NB4 (cell line): ENCODE measurements around the gene TBC1D22A.

Experiments used
- MYC ChIP-seq: IDR thresholded peaks from 2 replicates; pipeline ENCODE4 v1.6.1; 2011; ENCODE audit warnings: low read depth, low read length
- TF ChIP-seq, protein P1 (sequence below): IDR thresholded peaks from one replicate; pipeline ENCODE4 v1.5.1; 2012; ENCODE audit warnings: low read depth, low read length
- TF ChIP-seq, protein P2 (sequence below): IDR thresholded peaks from 2 replicates; pipeline ENCODE4 v1.6.1; 2011; ENCODE audit warnings: low read depth, low read length

DNA sequence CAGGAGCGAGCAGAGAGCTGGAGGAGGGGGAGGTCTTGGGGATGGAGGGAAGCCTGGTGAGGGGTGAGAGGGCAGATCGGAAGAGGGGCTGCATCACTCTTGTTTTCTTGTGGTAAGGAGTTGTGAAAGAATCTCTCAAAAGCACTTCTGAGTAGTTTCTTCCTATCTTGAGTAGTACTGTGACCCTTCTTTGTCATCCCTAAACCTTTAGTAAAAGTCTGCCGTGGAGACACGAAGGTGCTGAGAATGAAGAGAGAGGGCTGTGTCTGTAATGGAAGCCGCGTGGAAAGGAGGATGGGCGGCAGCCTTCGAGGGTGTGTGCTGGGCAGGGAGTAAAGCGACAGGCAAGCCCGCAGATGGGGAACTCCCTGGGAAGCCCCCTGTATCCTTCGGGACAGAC, 237.8 kb downstream of the TBC1D22A start:
- TF ChIP-seq, protein P1, sequence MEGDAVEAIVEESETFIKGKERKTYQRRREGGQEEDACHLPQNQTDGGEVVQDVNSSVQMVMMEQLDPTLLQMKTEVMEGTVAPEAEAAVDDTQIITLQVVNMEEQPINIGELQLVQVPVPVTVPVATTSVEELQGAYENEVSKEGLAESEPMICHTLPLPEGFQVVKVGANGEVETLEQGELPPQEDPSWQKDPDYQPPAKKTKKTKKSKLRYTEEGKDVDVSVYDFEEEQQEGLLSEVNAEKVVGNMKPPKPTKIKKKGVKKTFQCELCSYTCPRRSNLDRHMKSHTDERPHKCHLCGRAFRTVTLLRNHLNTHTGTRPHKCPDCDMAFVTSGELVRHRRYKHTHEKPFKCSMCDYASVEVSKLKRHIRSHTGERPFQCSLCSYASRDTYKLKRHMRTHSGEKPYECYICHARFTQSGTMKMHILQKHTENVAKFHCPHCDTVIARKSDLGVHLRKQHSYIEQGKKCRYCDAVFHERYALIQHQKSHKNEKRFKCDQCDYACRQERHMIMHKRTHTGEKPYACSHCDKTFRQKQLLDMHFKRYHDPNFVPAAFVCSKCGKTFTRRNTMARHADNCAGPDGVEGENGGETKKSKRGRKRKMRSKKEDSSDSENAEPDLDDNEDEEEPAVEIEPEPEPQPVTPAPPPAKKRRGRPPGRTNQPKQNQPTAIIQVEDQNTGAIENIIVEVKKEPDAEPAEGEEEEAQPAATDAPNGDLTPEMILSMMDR: no peak
- TF ChIP-seq, protein P2, sequence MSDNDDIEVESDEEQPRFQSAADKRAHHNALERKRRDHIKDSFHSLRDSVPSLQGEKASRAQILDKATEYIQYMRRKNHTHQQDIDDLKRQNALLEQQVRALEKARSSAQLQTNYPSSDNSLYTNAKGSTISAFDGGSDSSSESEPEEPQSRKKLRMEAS: no peak
- TF ChIP-seq MYC: no peak
